DMS153 treated with DMSO at 0.1 percent for 48 hours (cell line): Measurements from ENCODE around the gene C16orf90.
A peak's percentile ranks its signal among the peaks of the same experiment; 100 is the strongest.

Source experiments
- DNase-seq: peaks from one replicate; lab custom pipeline; 2025; ENCODE audit not compliant: unreplicated experiment; lab: John Stamatoyannopoulos, UW

Gene C16orf90, protein sequence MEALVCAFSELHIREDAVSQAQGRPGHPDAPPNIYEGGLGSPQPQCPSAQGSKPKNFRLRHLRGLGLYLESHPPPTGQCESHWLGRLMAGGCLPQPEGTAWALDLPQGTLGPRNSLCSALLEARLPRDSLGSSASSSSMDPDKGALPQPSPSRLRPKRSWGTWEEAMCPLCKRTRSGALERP

DNA sequence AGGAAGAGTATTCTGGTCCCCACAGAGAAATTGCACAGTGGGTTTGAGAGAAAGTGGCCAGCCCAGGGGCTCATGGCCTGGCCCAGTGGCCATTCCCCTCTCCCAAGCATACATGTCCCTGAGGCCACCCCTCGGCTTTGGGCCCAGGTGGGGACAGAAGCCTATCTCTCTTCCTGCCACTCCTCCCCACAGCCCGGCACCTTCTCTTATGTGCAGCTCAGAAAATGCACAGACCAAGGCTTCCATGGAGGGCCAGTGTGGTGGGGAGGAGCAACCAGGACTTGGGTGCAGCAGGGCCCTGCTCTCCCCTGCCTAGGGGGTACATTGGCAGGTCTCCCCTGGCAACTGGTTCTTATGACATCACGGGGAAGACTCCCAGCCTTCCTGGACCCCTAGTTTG, at the start of gene C16orf90:
Gene C16orf90, minus strand, starts transcription at position 314 of the 400 bp plus-strand sequence. Its CDS starts 68 bp downstream, at position 246.
- DNase-seq: no peak

DNA sequence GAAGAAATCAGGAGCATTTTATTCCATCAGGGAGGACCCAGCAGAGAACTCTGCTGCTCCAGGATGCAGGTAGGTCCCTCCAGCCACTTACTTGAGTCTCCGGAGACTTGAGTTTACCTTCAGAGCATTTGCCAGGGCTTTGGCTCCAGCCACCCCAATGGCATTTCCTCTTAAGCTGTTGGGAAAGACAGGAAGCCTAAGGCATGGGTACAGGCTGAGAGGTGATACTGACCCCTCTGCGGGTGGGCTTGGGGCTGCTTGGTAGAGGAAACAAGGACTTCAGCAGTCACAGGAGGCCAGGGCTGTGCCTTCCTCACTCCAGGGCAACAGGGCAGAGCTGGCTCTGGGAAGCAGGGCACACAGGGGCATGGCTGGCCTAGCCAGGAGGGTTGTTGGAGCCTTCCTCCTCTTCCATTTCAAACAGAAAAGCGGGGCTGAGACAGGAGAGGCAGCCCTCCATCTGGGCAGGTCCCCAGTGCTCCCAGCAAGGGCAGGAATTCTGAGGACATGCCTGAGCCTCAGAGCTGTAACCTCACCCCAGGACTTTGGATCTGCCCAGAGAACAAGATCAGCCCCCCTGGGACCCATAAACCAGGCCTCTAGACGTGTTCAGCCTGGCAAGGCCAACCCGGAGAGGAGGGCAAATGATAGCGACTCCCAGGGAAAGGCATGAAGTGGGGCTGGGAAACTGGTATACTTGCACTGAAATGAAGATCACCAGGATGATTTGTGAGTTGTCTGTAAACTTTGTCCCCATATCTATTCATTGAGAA, 47.5 kb upstream of the C16orf90 start:
- DNase-seq: no peak

DNA sequence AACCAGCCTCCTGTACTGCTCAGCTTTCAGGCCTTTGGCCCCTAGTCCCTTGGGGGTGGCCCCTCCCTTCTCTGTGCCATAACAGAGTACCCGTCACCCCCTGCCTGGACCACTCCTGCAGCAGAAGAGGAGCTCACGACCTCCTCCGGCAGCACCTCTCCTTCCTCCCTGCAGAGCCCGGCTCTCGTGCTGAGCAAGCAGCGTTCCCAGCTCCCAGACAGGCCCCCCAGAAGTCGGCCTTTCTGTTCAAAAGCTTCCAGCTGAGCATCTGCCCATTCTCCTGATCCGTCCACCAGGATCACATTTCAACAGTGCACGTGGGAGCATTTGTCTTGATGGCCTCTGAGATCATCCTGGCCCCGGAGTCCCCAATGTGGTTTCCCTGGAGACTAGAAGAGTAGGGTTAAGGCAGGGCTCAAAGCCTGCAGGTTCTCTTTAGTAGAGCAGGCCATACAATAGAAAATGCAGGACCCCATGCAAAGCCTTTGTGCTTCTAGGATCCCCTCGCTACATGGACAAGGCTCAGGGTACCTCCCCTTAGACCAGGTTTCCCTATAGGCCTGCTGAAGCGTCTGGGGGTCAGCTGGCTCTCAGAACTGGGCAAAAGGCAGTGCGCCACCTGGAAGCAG, 46.4 kb upstream of the C16orf90 start:
- no peak for DNase-seq

DNA sequence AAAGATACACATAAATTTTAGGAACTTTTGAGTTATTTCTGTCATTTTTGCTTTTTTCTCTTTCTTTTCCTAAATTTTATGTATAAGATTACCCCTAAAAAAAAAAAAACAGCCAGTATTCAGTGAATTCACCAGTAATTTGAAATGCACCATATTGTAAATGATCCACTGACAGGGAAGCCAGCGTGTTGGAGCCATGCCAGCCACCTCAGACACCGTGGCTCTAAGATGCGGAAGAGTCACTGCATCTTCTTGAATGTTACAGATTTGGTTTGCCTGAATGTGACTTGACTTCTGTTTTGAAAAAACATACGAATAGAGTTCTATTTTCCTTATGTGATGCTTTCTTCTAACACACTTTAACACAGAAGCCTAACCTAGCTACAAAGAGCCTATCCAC, 42.9 kb upstream of the C16orf90 start:
- DNase-seq: no peak

DNA sequence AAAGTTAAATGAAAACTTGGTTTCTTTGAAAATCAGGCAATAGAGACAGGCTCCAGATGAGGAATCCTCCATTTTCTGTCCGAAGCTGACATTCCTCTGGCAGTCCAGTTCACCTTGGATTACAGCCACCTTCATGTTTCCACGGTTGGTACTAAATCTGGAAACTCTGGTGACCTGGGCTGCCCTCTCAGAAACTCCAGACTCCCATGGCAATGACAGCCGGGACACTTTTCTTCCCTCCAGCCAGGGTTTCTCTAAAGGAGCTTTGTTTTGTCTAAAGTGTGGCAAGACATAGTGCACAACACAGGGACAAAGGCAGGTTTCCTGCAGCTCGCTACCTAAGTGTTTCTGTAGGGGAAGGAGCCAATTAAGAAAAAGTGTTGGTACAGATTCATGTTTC, 41.6 kb upstream of the C16orf90 start:
- DNase-seq: no peak

DNA sequence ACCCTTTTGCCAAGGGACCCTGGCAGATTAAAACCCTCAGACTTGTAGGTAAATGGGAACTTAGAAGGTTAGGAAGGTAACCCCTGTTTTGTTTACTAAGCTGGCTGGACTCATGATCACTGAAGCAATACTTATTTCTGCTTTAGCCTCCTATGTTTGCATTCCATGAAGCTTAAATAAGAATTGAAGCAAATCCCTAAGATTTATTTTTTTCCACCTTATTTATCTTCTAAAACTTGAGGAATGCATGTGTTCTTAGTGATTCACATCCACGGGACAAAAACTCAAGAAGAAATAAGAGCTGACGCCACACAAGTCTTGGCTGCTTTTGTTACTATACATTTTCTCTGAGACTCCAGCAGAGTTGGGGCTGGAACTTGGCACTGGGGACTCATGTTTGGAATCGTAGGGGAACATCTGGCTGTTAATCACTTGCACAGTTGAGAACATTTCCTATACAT, 41.0 kb upstream of the C16orf90 start:
- DNase-seq: no peak

DNA sequence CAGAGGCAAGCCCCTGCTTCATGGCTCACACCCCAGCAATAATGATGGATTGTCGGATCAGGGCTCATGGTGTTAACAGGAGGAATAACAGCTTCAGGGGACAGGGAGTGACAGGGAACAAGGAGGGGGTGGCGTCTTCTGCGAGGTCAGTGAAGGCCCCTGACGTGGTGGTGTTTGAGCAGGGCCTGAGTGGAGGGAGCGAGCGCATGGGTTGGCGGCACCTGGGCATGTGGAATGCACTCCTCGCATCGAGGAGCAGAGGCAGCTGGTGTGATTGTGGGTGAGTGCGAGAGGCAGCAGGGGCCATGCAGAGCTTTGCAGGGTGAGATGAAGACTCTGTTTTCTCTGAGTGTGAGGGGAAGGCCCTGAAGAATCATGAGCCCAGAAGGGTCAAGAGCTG, 38.8 kb upstream of the C16orf90 start:
- no peak for DNase-seq

DNA sequence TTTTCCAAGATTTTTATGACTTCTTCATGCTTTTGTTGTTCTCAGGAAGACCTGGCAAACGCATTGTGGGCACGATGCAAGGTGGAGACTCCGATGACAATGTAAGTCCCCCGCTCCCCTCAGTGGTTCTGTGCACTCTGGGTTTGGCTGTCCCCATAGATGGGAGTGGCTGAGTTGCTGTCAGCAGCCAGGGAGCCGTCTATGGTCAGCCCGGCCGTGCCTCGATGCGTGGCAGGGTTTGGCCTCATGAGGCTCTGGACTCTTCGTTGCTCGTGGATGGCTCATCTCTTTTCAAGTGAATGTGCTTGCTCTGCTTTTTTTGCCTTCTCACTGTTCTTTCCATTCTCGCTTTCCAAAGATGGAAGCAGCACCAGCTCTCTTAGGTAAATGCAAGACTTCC, 37.5 kb upstream of the C16orf90 start:
- no peak for DNase-seq

DNA sequence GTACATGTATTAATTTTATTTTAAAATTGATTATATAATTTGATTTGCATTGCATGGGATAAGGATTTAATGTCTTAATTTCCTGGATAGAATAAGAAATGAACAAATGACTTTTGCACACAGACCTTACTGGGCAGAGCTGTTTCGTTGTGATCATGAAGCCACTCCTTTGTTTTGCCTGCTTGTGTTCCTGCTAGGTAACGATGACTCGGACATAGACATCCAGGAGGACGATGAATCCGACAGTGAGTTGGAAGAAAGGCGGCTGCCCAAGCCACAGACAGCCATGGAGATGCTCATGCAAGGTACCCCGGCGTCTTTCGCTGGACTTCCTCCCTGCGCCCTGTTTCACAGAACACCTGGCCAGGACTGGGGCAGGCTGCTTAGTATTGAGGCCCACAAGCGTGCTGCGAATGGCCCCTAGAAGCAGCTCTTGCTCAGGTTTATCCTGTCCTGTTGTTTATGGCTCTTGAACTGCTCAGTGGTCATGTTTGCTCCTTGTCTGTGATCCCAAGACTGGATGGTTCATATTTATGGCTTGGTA, 35.2 kb upstream of the C16orf90 start:
- DNase-seq: no peak

DNA sequence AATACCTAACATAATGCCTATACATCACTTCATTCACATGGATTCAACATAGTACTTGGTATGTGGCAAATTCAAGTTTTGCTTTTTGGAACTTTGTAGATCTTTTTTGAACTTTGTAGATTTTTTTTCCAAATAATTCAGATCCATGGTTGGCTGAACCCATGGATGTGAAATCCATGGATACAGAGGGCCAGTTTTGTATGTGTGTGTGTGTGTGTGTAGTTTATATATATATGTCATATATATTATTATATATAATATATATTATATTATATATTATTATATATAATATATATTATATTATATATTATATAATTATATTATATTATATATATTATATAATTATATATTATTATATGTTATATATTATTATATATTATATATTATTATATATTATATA, 33.9 kb upstream of the C16orf90 start:
- DNase-seq: no peak

DNA sequence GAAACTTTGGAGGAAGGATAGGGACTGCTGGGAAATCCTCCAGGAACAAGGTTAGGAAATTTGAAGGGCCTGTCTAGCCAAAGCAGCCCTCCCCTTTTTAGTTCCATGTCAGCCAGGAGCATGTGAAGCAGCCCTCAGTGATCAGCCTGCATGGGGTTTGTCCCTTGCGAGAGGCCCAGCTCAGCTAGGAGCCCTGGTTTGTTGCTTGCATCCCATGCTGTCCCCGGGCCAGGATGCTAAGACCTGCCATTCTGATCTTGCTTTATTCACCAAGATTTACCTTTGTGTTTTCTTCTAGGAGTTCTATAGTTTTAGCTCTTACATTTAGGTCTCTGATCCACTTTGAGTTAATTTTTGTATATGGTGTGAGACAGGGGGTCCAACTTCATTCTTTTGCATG, 33.1 kb upstream of the C16orf90 start:
- no peak for DNase-seq

DNA sequence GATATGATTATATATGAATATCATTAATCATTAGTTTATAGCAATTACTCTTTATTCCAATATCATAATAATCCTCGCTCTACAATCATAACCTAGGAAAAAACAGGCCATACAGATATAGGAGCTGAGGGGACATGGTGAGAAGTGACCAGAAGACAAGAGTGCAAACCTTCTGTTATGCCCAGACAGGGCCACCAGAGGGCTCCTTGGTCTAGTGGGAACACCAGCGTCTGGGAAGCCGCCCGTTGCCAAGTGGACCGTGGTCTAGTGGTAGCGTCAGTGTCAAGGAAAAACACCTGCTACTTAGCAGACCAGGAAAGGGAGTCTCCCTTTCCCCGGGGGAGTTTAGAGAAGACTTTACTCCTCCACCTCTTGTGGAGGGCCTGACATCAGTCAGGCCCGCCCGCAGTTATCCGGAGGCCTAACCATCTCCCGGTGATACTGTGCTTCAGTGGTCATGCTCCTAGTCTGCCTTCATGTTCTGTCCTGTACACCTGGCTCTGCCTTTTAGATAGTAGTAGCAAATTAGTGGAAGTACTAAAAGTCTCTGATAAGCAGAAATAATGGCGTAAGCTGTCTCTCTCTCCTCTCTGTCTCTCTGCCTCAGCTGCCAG, 32.0 kb upstream of the C16orf90 start:
- peak; percentile 10 for DNase-seq

DNA sequence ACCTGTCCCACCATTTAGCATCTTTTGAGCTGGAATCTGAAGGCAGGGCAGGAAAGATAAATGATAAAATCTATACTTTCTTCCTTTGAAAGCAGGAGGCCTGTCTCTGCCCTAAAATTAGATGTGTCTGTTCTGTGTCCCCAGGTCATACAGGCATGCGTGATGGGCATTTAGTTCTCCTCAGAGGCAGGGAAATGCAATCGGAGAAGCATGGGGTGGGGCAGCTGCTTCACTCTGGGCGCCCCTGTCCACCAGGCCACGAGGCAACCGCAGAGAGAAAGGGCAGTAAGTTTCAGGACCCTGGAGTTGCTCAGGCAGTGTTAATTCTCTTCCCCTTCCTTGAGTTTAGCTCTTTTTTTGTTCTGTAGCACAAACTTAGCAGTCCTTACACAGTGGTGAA, 30.7 kb upstream of the C16orf90 start:
- no peak for DNase-seq

DNA sequence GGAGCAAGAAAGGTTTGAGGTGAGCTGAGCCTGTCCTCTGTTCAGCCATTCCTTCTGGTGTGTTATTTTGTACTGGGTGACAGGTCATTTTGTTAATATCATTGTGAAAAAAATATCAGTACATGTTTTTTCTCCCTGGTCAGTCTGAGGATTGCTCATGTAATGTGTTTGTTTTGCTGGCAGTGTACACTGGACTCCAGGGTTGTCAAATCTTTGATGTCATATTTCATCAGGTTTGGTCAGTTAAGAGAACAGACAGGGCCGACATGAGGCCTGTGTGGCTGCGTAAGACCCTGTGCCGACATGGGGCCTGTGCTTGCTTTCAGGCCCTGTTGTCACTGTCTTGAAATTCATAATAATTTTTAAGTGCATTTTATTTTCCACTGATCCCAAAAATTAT, 28.0 kb upstream of the C16orf90 start:
- no peak for DNase-seq

DNA sequence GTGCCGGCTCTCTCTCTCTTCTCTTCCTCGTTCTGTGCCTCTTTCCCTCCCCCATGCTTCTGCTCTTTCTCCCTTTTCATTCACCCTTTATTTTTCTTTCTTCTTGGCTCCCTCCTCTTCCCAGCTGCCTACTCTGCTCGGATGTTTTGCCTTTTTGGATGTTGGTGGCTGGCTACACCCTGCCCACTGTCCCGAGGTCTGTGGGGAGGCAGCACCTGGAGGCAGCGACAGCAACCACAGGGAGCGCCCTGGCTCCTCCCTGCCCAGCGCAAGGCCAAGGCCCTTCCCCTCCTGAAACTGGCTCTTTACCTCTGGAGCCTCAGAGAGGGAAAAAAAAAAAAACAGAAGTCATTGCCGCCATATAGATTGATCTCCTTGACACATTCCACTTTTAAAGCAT, 25.6 kb upstream of the C16orf90 start:
- no peak for DNase-seq

DNA sequence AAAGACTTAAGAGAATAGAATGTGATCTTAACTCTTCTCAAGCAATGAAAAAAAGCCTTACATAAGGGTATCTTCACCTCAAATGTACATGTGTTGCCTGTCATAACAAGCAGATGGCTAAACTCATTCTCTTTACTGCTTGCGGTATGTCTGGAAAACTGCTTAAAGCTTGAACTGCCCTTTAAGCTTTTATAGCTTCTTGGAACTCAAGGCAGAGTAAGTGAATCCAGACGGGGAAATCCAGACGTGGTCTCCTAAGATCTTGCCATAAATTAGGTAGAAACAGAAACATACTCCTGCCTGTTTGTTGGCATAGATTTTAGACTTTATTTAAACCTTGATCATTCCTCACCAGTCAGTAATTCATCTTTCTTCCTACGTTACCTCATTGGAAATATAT, 25.1 kb upstream of the C16orf90 start:
- DNase-seq: no peak

DNA sequence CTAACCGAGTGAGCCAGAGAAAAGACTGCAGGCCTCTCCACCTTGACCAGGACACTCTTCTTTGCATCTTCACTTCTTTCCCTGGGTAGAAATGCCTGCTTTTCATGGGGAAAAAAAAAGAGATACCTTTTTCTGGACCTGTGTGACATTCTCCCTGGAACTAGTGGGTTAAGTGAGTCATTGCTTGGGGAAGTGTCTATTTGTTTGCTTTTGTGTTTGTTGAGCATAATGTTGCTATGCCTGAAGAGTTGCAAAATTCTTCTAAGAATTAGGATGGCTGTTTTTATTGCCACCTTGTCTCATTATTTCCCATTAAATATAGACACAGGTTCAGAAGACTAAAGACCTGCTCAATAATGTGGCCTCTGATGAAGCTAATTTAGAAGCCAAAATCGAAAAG, 24.3 kb upstream of the C16orf90 start:
- DNase-seq: no peak

DNA sequence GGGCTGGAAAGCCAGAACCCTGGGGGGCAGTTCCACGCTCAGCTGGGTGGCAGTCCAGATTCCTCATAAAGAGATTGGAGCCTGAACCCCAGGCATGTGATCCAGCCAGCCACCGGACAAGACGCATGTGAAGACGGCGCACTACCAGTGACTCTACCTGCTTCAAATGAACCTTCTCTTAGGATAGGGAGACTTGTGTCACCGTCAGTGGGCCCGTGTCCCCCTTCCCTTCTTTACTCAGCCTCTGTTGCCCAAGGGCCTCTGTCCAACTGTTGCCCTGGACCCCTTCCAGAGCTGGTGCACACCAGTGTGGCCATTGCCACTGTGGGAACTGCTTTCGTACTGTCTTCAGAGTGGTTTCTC, 23.7 kb upstream of the C16orf90 start:
- no peak for DNase-seq

DNA sequence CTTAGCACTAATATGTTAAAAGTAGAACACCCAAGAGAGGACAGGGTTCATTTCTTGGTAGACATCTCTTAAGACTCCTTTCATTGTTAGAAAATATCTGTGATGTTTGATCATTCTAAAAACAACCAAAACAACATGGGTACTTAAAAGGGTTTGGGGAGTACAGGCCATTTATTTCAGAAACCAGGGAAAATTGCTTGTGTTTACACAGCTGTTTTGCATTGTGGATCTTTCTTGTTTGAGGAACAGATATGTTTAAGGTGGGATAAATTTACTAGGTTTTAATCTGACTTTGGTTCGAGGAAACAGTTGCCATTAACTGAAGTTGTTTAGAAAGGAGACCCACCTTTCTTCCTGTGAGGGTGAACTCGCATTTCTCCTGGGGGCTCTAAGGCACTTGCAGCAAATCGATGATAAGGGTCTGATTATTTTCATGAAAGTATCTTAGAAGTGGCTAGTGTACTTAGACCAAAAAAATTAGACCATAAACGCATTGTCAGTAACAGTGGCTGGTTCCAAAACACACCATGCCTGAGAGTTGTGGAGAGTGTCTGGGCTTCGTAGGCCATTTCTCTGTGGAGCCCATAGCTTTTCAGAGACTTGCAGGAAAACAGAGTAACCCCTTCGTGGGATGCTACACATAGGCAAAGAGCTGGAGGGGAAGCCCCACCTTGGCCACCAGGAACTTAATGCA, 23.1 kb upstream of the C16orf90 start:
- DNase-seq: no peak

DNA sequence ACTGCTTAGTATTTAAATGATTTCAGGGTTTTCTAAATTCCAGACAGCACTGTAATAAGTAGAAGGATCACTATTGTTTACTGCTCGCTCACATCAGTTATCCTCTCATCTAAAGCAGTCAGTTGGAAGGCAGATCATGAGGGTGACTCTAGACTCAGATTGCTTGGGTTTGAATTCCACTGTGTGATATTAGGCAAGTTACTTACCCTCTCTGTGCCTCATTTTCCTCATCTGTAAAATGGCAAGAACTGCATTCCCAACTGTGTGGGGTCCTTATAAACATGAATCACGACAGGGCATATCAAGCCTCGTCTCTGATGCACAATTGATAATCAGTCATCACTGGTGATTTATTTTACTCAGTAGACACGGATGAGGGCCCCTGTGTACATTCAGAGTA, 20.6 kb upstream of the C16orf90 start:
- DNase-seq: no peak

DNA sequence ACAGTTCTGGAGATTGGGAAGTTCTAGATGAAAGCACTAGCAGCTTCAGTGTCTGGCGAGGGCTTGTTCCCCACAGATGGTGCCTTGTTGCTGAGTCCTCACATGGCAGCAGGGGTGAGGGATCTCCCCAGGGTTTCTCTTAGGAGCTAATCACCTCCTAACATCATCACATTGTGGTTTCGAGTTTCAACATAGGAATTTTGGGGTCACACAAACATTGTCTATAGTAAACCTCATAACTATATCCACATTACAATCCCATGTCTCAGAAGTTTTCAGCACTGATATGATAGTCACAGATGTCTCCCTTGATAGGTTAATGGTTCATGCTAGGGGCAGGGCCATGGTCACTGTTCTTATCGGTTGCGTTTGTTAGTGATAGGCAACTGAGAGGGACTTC, 19.3 kb upstream of the C16orf90 start:
- no peak for DNase-seq
